ENCODE measurements around the gene C7. TPM values are rescaled to one million over a fixed set of nuclear protein-coding genes. Genes with fewer than 3 reads are reported as not detected.

Gene C7
- total and polyA plus RNA-seq, 2 experiments from 2014 or later: 0.05 to 0.07 TPM

- H3K27ac ChIP-seq (ENCODE audit: low read depth): no peak overlapping the region
- no peaks in the 10 kb centered on the region for H4K20me1 ChIP-seq (replicated peaks; ENCODE audit: insufficient read depth)
- H3F3A ChIP-seq (replicated peaks; ENCODE audit: low read depth): no peaks in the 10 kb centered on the region
- Mint-ChIP-seq H3K27ac (no peak overlapping the region), H3K4me1 (peaks cover 16% of the 10 kb centered on the region), H3K27me3 (ENCODE audit: insufficient read depth, low read depth, poor library complexity) (no peaks in the 10 kb centered on the region), H3K4me3 (no peak overlapping the region), H3K36me3 (ENCODE audit: low read depth) (no peaks in the 10 kb centered on the region), H3K9me3 (no peaks in the 10 kb centered on the region)
- no peak overlapping the region for H3K4me2 ChIP-seq
- ATAC-seq: peak; percentile 28; the same call in 2 of the 3 replicates
- H3K4me1 ChIP-seq (ENCODE audit: insufficient read depth): 0 out of 2 replicates have a peak, but pooled peaks cover 5% of the 10 kb centered on the region
- H3K36me3 ChIP-seq (ENCODE audit: insufficient read depth): no peaks in the 10 kb centered on the region
- no peak overlapping the region for H3K4me3 ChIP-seq
- H3K79me2 ChIP-seq (replicated peaks; ENCODE audit: insufficient read depth): no peaks in the 10 kb centered on the region
- 0 out of 2 replicates have a peak, but pooled peaks cover 2% of the 10 kb centered on the region for H3K9me2 ChIP-seq (ENCODE audit: insufficient read depth)
- H3K27me3 ChIP-seq (ENCODE audit: insufficient read depth): no peaks in the 10 kb centered on the region
- no peak overlapping the region for H2AFZ ChIP-seq
- TF ChIP-seq REST (IDR thresholded peaks at IDR 0.05; ENCODE audit: unreplicated experiment) (no peak), STAT1 (IDR thresholded peaks at IDR 0.05; ENCODE audit: unreplicated experiment) (no peak), NANOG (IDR thresholded peaks at IDR 0.05; ENCODE audit: borderline replicate concordance) (no peak)
- DNase-seq (ENCODE audit: low spot score): no peak
Observed at GRCh38 chr5:40904994-40905306, 4.3 kb upstream of the C7 start.

- H3K4me3 ChIP-seq: no peak overlapping the region
- no peaks in the 10 kb centered on the region for H3F3A ChIP-seq (replicated peaks; ENCODE audit: low read depth)
- no peaks in the 10 kb centered on the region for H4K20me1 ChIP-seq (replicated peaks; ENCODE audit: insufficient read depth)
- H3K27ac ChIP-seq (ENCODE audit: low read depth): no peak overlapping the region
- H3K9me2 ChIP-seq (ENCODE audit: insufficient read depth): 0 out of 2 replicates have a peak, but pooled peaks cover 2% of the 10 kb centered on the region
- no peaks in the 10 kb centered on the region for H3K9me3 Mint-ChIP-seq
- H3K36me3 ChIP-seq (ENCODE audit: insufficient read depth): no peaks in the 10 kb centered on the region
- H3K4me2 ChIP-seq: no peak overlapping the region
- H3K4me3 Mint-ChIP-seq: no peak overlapping the region
- peaks cover 16% of the 10 kb centered on the region for H3K4me1 Mint-ChIP-seq
- DNase-seq (ENCODE audit: low spot score) (no peak), ATAC-seq (no peak)
- 0 out of 2 replicates have a peak, but pooled peaks cover 5% of the 10 kb centered on the region for H3K4me1 ChIP-seq (ENCODE audit: insufficient read depth)
- H3K27me3 ChIP-seq (ENCODE audit: insufficient read depth): no peaks in the 10 kb centered on the region
- no peak overlapping the region for H3K27ac Mint-ChIP-seq
- H3K36me3 Mint-ChIP-seq (ENCODE audit: low read depth): no peaks in the 10 kb centered on the region
- no peaks in the 10 kb centered on the region for H3K79me2 ChIP-seq (replicated peaks; ENCODE audit: insufficient read depth)
- no peaks in the 10 kb centered on the region for H3K27me3 Mint-ChIP-seq (ENCODE audit: insufficient read depth, low read depth, poor library complexity)
- H2AFZ ChIP-seq: no peak overlapping the region
- TF ChIP-seq ZNF114 (CRISPR knock-in tag; IDR thresholded peaks at IDR 0.05) (no peak), CREB1 (CRISPR knock-in tag; IDR thresholded peaks at IDR 0.05; ENCODE audit: low read depth) (no peak), STAT1 (IDR thresholded peaks at IDR 0.05; ENCODE audit: unreplicated experiment) (no peak), POLR2AphosphoS5 (IDR thresholded peaks at IDR 0.05; ENCODE audit: low read depth) (no peak), JUNB (IDR thresholded peaks at IDR 0.05; ENCODE audit: unreplicated experiment) (no peak), NANOG (IDR thresholded peaks at IDR 0.05; ENCODE audit: borderline replicate concordance) (no peak), ETS1 (IDR thresholded peaks at IDR 0.05) (no peak), EZH2 (IDR thresholded peaks at IDR 0.05; ENCODE audit: low read depth, unreplicated experiment) (no peak), REST (IDR thresholded peaks at IDR 0.05; ENCODE audit: unreplicated experiment) (no peak), ZNF331 (CRISPR knock-in tag; IDR thresholded peaks at IDR 0.05; ENCODE audit: low read depth) (no peak), EZH2phosphoT487 (IDR thresholded peaks at IDR 0.05; ENCODE audit: unreplicated experiment) (no peak), CTCF (conservative IDR thresholded peaks at IDR 0.05; ENCODE audit: low read depth in 2 of 2) (no peak)
Observed at GRCh38 chr5:40906351-40906751, 2.9 kb upstream of the C7 start.

All from GM23338 (cell line).